ENCODE results near the gene ASB16. TPM values are rescaled to one million over a fixed set of nuclear protein-coding genes. Genes with fewer than 3 reads are reported as not detected.
A peak's percentile ranks its signal among the peaks of the same experiment; 100 is the strongest.
"Not testable (repeated sequence)": the region's sequence is repeated elsewhere in the genome, so short reads cannot be mapped to it uniquely, and the experiment has no call there.

Gene ASB16
- total RNA-seq, 2 experiments from 2014 or later: 0.38 TPM; not detected in 1

DNA sequence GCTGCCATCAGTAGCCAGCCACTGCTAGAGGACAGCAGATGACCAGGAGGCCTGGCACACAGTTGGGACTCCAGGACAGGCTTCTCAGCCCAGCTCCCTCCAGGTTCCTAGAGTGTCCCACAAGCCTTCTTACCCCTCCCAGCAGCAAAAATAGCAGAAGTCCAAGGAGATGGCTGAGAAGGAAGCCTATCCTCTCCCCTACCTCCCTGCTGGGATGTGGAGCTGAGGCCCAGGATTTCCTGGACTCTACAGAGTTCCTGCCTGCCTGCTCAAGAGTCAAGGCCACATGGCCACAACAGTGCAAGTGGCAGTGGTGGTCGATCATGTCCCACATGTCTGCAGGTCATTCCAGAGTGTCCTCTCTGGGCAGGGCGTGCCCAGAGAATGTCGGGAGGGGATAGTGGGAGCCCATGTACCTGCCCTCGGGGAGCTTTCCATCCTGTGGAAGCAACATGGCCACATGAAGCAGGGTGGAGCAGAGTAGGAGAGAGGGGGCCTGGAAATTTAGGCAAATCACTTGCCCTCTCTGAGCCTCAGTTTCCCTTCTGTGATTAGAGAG, 36.5 kb upstream of the ASB16 start:
- Mint-ChIP-seq H3K27me3 (no peaks in the 10 kb centered on the region), H3K4me3 (no peak overlapping the region), H3K27ac (no peak overlapping the region), H3K9me3 (no peaks in the 10 kb centered on the region), H3K36me3 (ENCODE audit: low read depth) (no peaks in the 10 kb centered on the region), H3K4me1 (peaks cover 18% of the 10 kb centered on the region)
- no peak for DNase-seq
- ChIA-PET CTCF (interaction anchor here (0.5 to 2.3 kb wide), 2 partner anchors 10 to 102 kb away, joined by 4 to 6 read pairs; partner anchors contain the start of gene HDAC5), POLR2A (interaction anchor here (1.2 to 4.6 kb wide), 2 partner anchors 11 to 65 kb away, joined by 3 to 16 read pairs; partner anchors contain the start of gene HDAC5)

DNA sequence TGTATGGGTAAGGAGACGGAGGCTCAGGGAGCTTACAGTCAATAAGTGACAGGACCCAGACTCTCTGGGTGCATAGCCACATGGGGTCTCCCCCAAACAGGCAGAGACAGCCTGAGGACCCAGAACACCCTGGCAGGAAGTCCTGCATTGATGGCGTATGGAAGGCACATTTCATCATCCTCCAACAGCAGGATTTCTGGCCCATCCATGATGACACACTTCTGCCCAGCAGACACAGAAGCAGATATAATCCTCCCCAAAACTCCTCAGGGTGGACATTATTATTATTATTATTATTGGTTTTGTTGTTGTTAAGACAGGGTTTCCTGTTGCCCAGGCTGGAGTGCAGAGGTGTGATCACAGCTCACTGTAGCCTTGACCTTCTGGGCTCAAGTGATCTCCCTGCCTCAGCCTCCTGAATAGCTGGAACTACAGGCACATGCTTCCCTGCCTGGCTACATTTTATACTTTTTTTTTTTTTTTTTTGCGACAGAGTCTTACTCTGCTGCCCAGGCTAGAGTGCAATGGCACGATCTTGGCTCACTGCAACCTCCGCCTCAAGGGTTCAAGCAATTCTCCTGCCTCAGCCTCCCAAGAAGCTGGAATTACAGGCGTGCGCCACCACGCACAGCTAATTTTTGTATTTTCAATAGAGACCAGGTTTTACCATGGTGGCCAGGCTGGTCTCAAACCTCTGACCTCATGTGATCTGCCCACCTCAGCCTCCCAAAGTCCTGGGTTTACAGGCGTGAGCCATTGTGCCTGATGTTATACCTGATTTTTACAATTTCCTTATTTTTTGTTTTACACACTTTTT, 35.5 kb upstream of the ASB16 start:
- Mint-ChIP-seq H3K9me3 (no peaks in the 10 kb centered on the region), H3K27ac (no peak overlapping the region), H3K4me3 (no peak overlapping the region), H3K36me3 (ENCODE audit: low read depth) (no peaks in the 10 kb centered on the region), H3K4me1 (peaks cover 18% of the 10 kb centered on the region), H3K27me3 (no peaks in the 10 kb centered on the region)
- ChIA-PET CTCF (interaction anchor here (2.3 kb wide), 1 partner anchor 11 kb away, joined by 6 read pairs; the partner anchor contains the start of gene HDAC5), POLR2A (interaction anchor here (4.6 kb wide), 1 partner anchor 12 kb away, joined by 16 read pairs; the partner anchor contains the start of gene HDAC5)
- no peak for DNase-seq

DNA sequence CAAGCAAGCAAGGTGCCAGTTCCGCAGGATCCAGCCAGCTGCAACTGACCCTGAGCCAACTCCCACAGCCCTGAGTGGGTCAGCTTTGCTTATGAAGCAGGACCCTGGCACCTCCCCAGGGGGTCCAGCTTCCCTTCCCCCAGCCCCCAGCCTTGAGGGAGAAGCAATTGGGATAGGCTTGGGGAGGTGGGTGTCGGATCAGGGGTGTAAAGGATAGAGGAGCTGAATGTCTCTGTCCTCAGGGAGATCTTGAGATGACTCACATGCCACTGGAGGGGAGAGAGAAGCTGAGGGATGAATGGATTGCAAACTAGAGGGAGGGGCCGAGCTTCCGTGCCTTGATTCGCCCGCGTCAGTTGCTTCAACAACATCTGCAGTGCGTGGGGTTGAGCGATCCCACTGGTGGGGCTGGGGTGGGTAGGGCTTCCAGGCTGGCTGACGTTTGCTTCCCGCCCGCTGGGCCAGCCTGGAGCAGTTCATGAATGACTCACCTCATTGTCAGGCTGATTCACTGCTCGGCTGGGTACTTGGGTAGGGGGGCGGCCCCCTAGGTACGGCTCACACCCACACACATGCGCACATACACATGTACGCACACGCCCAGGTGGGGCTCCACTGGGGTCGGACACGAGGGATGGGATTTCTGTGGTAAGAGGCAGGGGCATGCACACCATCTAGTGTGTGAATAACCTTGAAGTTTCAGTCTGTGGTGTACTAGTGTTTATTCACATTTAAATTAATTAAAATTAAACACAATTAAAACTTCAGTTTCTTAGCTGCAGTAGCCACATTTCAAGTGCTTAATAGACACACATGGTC, 32.4 kb upstream of the ASB16 start:
- peak; percentile 71 for DNase-seq
- peaks cover 3% of the 10 kb centered on the region for H3K36me3 Mint-ChIP-seq (ENCODE audit: low read depth)
- ChIA-PET CTCF (interaction anchor here (0.6 to 3.2 kb wide), 5 partner anchors 10 to 36 kb away, joined by 3 to 13 read pairs (median 3); partner anchors contain the start of gene HDAC5), POLR2A (interaction anchor here (0.8 to 2.7 kb wide), 4 partner anchors 14 to 49 kb away, joined by 4 to 14 read pairs (median 5); partner anchors contain the start of genes HDAC5 and TMUB2)
- H3K27me3 Mint-ChIP-seq: no peaks in the 10 kb centered on the region
- H3K4me1 Mint-ChIP-seq: peaks cover 31% of the 10 kb centered on the region
- H3K9me3 Mint-ChIP-seq: no peaks in the 10 kb centered on the region
- peak overlapping the region; percentile 14 for H3K4me3 Mint-ChIP-seq
- no peak overlapping the region for H3K27ac Mint-ChIP-seq

DNA sequence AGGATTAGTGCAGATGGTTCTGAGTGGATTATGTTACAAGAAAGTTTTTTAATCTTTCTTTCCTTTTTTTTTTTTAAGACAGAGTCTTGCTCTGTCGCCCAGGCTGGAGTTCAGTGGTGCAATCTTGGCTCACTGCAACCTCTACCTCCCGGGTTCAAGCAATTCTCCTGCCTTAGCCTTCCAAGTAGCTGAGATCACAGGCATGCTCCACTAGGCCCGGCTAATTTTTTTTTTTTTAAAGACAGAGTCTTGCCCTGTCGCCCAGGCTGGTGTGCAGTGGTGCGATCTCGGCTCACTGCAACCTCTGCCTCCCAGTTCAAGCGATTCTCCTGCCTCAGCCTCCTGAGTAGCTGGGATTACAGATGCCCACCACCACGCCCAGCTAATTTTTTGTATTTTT, 26.6 kb upstream of the ASB16 start:
- DNase-seq, H3K27me3 Mint-ChIP-seq, H3K9me3 Mint-ChIP-seq, H3K27ac Mint-ChIP-seq, H3K4me3 Mint-ChIP-seq: not testable (repeated sequence)
- H3K36me3 Mint-ChIP-seq (ENCODE audit: low read depth): peaks cover 29% of the 10 kb centered on the region
- POLR2A ChIA-PET: interaction anchor here (1.0 to 1.5 kb wide), 2 partner anchors 16 to 41 kb away, joined by 3 to 5 read pairs; no protein-coding TSS in a partner anchor
- CTCF ChIA-PET: interaction anchor here (0.6 to 0.9 kb wide), 4 partner anchors 17 to 1070 kb away, joined by 3 to 4 read pairs (median 3); partner anchors contain the start of gene HDAC5
- peaks cover 24% of the 10 kb centered on the region for H3K4me1 Mint-ChIP-seq

DNA sequence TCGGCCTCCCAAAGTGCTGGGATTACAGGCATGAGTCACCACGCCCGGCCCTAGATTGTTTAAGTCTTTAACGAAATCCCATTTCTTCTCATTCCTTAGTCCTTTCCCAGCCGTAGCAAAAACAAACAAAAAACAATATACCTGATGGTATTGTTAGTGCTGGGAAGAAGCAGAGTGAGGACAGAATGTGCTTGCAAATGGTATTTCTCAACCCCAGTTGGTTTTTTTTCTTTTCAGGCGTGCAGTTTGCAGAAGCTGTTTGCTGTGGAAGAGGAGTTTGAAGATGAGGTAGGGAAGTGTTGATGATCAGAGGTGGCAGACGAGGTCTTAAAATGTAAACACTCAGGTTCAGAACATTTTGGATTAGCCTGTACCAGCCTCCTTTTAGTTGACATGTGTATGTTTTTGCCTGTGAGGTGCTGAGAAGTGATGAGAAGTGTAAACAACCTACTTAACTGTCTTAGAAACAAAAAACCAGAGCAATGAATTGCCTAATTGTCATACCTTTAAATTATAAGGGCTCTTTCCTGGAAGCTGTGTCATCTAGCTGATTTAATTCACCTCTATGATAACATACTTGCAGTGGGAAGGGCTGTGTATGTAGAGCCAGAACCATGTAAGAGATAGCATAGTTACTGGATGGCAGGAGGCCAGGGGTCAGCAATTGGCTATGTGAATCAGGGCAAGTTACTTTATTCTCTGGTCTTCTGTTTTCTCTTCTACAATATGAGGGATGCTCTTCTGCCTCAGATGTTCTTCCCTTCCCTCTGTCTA, 25.4 kb upstream of the ASB16 start:
- H3K4me3 Mint-ChIP-seq: no peak overlapping the region
- H3K27ac Mint-ChIP-seq: no peak overlapping the region
- H3K4me1 Mint-ChIP-seq: peaks cover 28% of the 10 kb centered on the region
- H3K36me3 Mint-ChIP-seq (ENCODE audit: low read depth): peaks cover 37% of the 10 kb centered on the region
- ChIA-PET CTCF (interaction anchor here (0.7 to 2.0 kb wide), 3 partner anchors 21 to 255 kb away, joined by 3 to 7 read pairs (median 6); partner anchors contain the start of gene HDAC5), POLR2A (interaction anchor here (0.7 to 1.0 kb wide), 2 partner anchors 15 to 23 kb away, joined by 3 read pairs; no protein-coding TSS in a partner anchor)
- H3K9me3 Mint-ChIP-seq: no peaks in the 10 kb centered on the region
- no peak for DNase-seq
- no peaks in the 10 kb centered on the region for H3K27me3 Mint-ChIP-seq

DNA sequence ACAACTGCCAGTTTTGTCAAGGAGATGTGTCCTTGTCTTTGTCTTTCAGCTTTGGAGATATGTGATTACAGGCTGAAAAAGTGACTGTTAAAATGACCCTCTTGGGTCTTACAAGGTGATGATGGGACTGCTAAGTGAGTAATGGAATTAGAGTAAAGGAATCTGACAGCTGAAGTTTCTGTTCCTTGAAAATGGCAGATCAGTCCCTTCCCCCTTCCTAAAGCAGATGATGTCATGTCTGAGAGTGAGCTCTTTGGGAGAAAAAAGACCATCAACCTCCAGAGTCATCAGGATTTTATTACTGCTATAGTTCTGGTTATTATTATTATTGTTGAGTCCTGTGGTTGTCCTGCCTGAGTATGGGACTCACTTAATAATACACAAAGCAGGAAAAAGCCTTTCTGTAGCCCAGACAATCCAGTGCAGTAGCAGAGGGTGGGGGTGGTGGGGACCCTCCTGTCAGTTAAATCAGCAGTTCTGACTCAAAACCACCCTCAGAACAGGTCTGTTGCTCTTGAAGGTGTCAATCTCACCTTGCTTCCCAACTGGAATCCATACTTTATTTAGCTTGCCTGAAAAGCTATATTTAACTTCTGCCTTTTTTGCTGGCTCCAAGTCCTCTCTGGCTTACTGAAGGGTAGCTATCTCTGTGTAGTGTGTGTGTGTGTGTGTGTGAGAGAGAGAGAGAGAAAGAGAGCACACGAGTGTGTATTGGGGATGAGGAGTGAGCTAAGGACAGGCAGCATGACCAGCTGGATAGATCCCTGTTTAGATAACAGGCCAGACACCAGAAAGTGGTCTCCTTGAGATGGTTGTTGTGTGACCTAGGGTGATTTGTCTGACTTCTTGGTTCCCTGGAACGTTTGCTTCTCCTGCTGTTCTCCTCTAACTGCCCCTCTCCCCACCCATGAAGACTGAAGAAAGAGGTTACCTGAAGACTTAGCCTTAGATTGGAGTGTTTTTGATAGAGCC, 23.8 kb upstream of the ASB16 start:
- POLR2A ChIA-PET: no interaction called here
- Mint-ChIP-seq H3K9me3 (no peaks in the 10 kb centered on the region), H3K36me3 (ENCODE audit: low read depth) (peaks cover 46% of the 10 kb centered on the region), H3K4me3 (no peak overlapping the region), H3K4me1 (peaks cover 32% of the 10 kb centered on the region), H3K27ac (no peak overlapping the region), H3K27me3 (no peaks in the 10 kb centered on the region)
- no peak for DNase-seq
- CTCF ChIA-PET: interaction anchor here (1.3 to 2.0 kb wide), 3 partner anchors 22 to 40 kb away, joined by 4 to 7 read pairs (median 6); partner anchors contain the start of genes HDAC5 and TMUB2

DNA sequence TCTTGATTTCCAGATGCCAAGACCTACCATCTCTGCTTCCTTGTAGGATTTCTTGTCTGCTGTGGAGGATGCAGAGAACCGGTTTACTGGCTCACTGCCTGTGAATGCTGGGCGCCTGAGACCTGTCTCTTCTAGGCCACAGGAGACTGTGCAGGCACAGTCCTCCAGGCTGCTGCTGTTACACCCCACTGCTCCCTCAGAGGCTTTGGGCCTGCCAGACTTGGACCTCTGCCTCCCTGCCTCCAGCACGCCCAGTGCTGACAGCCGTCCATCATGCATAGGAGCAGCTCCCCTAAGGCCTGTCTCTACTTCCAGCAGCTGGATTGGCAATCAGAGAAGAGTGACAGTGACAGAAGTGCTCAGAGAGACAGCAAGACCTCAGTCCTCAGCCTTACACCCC, 22.7 kb upstream of the ASB16 start:
- Mint-ChIP-seq H3K4me1 (peaks cover 27% of the 10 kb centered on the region), H3K9me3 (no peaks in the 10 kb centered on the region), H3K36me3 (ENCODE audit: low read depth) (peaks cover 48% of the 10 kb centered on the region), H3K27ac (no peak overlapping the region), H3K27me3 (no peaks in the 10 kb centered on the region), H3K4me3 (no peak overlapping the region)
- ChIA-PET POLR2A (interaction anchor here (1.6 kb wide), 1 partner anchor 24 kb away, joined by 4 read pairs; the partner anchor contains the start of gene HDAC5), CTCF (interaction anchor here (1.6 to 2.5 kb wide), 2 partner anchors 21 to 39 kb away, joined by 4 to 10 read pairs; partner anchors contain the start of gene TMUB2)
- DNase-seq: no peak

DNA sequence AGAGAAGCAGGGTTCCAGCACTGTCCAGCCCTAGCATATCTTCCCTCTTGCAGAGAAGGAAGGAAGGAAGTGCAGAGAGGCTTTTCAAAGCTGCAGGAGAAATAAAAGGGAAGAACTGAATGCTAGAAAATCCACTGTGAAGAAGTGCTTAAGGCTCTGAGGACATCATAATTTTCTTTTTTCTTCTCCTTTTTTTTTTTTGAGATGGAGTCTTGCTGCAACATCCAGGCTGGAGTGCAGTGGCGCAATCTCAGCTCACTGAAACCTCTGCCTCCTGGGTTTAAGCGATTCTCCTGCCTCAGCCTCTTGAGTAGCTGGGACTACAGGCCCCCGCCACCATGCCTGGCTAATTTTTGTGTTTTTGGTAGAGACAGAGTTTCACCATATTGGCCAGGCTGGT, 21.4 kb upstream of the ASB16 start:
- CTCF ChIA-PET: interaction anchor here (2.5 kb wide), 1 partner anchor 19 kb away, joined by 10 read pairs; no protein-coding TSS in a partner anchor

DNA sequence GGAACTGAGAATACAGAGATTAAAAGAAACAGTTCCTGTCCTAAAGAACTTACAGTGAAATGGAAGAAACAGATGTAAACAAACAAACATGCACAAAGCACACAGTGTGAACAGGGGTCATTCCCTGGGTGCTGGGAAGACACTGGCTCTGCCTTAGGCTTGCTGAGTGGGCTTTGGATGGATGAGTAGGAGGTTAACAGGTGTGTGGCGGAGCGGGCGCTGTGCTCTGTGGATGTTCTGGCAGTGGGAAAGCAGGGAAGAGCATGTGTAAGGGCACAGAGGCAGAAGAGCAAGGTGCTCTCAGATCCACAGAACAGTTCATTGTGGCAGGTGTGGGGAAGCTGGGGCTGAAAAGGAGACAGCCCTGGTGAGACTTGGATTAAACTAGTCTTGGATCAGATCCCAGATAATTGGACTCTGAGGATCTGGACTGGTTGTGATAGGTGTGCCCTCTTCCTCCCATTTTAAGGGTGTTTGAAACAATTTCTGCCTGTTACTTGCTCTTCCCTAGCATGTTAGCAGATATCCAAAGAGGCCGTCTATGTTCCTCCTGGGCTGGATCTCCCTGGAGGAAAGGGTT, 20.7 kb upstream of the ASB16 start:
- ChIA-PET POLR2A (interaction anchor here (1.6 to 1.7 kb wide), 2 partner anchors 10 to 19 kb away, joined by 4 read pairs; no protein-coding TSS in a partner anchor), CTCF (interaction anchor here (0.7 to 2.5 kb wide), 7 partner anchors 7 to 66 kb away, joined by 3 to 12 read pairs (median 5); partner anchors contain the start of gene HDAC5)
- Mint-ChIP-seq H3K27ac (no peak overlapping the region), H3K4me3 (no peak overlapping the region), H3K4me1 (peaks cover 26% of the 10 kb centered on the region), H3K9me3 (no peaks in the 10 kb centered on the region), H3K27me3 (no peaks in the 10 kb centered on the region), H3K36me3 (ENCODE audit: low read depth) (peaks cover 58% of the 10 kb centered on the region)
- DNase-seq: no peak

More for the DNA sequence above, 21.4 kb upstream of the ASB16 start:
- POLR2A ChIA-PET: interaction anchor here (1.6 kb wide), 2 partner anchors 20 to 26 kb away, joined by 4 read pairs; partner anchors contain the start of gene HDAC5
- H3K27me3 Mint-ChIP-seq, DNase-seq, H3K27ac Mint-ChIP-seq, H3K9me3 Mint-ChIP-seq, H3K4me3 Mint-ChIP-seq: not testable (repeated sequence)
- Mint-ChIP-seq H3K4me1 (peaks cover 26% of the 10 kb centered on the region), H3K36me3 (ENCODE audit: low read depth) (peaks cover 54% of the 10 kb centered on the region)

DNA sequence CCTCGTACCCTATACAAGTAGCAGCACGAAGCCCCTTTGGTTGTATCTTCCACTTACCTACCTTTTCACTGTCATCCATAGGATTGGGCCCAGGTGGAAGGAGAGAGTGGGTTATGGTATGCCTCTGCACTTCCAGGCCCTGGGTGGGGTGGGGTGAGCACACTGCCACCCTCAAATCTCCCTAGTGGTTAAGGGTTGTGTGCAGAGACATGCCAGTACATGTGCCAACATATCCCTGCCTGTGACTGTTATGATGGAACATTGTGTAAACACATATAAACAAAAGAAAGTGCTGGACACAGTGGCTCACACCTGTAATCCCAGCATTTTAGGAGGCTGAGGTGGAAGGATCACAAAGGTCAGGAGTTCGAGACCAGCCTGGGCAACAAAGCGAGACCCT, 17.6 kb upstream of the ASB16 start:
- H3K27ac Mint-ChIP-seq: no peak overlapping the region
- H3K27me3 Mint-ChIP-seq: no peaks in the 10 kb centered on the region
- no peak overlapping the region for H3K4me3 Mint-ChIP-seq
- CTCF ChIA-PET: no interaction called here
- POLR2A ChIA-PET: no interaction called here
- H3K9me3 Mint-ChIP-seq: no peaks in the 10 kb centered on the region
- no peak for DNase-seq
- H3K4me1 Mint-ChIP-seq: peaks cover 18% of the 10 kb centered on the region
- H3K36me3 Mint-ChIP-seq (ENCODE audit: low read depth): peaks cover 58% of the 10 kb centered on the region
